Heart left ventricle (tissue), 16 donors: ENCODE results near the gene YEATS2. TPM values are rescaled to one million over a fixed set of nuclear protein-coding genes. Genes with fewer than 3 reads are reported as not detected.
A peak's percentile ranks its signal among the peaks of the same experiment; 100 is the strongest.

ENCODE experiments used
- ATAC-seq, 4 donors: fragments of 200-7000 bp; cut with Tn5 transposase; one replicate each; pipeline ENCODE4 v1.9.1; 2020 to 2022; ENCODE audit warnings: moderate library complexity in 4 of 4, mild to moderate bottlenecking in 3 of 4, moderate number of reproducible peaks in 1 of 4
- DNase-seq, 5 donors: peaks; one replicate each; pipeline ENCODE4 v3.0.0-alpha.2; 2020
- H3K27ac ChIP-seq, 12 donors: fragments of 200-600 bp; sonication (generic) in 4 of 12; one replicate each; pipeline versions ENCODE4 v1.5.0 to v1.8.0; 2016 to 2022; ENCODE audit warnings: mild to moderate bottlenecking in 2 of 12
- H3K27me3 ChIP-seq, 9 donors: fragments of 200-600 bp; sonication (generic) in 2 of 9; one replicate each; pipeline versions ENCODE4 v1.5.1 to v1.8.0; 2016 to 2022; ENCODE audit warnings: mild to moderate bottlenecking in 3 of 9
- H3K36me3 ChIP-seq, 9 donors: fragments of 200-600 bp; sonication (generic) in 2 of 9; one replicate each; pipeline versions ENCODE4 v1.5.0 to v1.8.0; 2018 to 2022; ENCODE audit warnings: mild to moderate bottlenecking in 2 of 9
- H3K4me1 ChIP-seq, 12 donors: fragments of 200-600 bp; sonication (generic) in 4 of 12; one replicate each; pipeline versions ENCODE4 v1.5.0 to v1.8.0; 2016 to 2022; ENCODE audit warnings: mild to moderate bottlenecking in 3 of 12
- H3K4me3 ChIP-seq, 12 donors: fragments of 200-600 bp; sonication (generic) in 4 of 12; one replicate each; pipeline versions ENCODE4 v1.5.0 to v1.8.0; 2017 to 2022; ENCODE audit warnings: mild to moderate bottlenecking in 9 of 12, moderate library complexity in 4 of 12
- H3K9me3 ChIP-seq, 12 donors: fragments of 200-600 bp; sonication (generic) in 4 of 12; one replicate each; pipeline versions ENCODE4 v1.5.0 to v1.8.0; 2016 to 2022; ENCODE audit warnings: mild to moderate bottlenecking in 1 of 12
- POLR2A ChIP-seq, 2 donors: fragments of 450-650 bp; IDR thresholded peaks; one replicate each; pipeline ENCODE4 v1.6.1; 2017; ENCODE audit warnings: antibody characterized with exemption in 2 of 2, mild to moderate bottlenecking in 2 of 2, moderate library complexity in 2 of 2
- WGBS, 4 donors: extraction: QIAGEN DNeasy Blood & Tissue Kit in 2 of 4; methylation state at CpG; one replicate each; pipeline versions ENCODE4 v1.1.5 to v1.1.7; 2013 to 2018; 5-methylcytosine and 5-hydroxymethylcytosine counted together
- intact Hi-C, 10 donors: fragments of 100-400 bp; cut with DNase I; formaldehyde crosslinking; loops; one replicate each; pipeline versions ENCODE4 v1.11.1 to v1.14.2; 2022
- long read RNA-seq, 3 donors: library from polyadenylated mRNA; unstranded; transcript quantifications; one replicate each; pipeline ENCODE4 v2.0.0, GENCODE V29; 2020 to 2021
- polyA plus RNA-seq, 2 donors: library from polyadenylated mRNA; stranded (reverse); fragments of 200-250 nt; gene quantifications; one replicate each; pipeline ENCODE4 v1.2.3, GENCODE V29; 2013
- total RNA-seq, 9 donors: library from RNA; depleted of rRNA in 2 of 9; stranded (reverse); fragments of >200 nt in 2 of 9; fragmentation: NEBNext Ultra II Directional in 3 of 9; extraction: Animal tissue kit (Norgen Biotek cat#: 25700) in 3 of 9; gene quantifications; one replicate each; pipeline versions ENCODE4 v1.1.0 to v1.2.4, GENCODE V29; 2016 to 2023
- TF ChIP-seq, protein P1 (sequence below), 12 donors: fragments of 200-600 bp; sonication (generic) in 4 of 12; IDR thresholded peaks; one replicate each; pipeline versions ENCODE4 v1.5.0 to v1.8.0; 2018 to 2022; ENCODE audit warnings: antibody characterized with exemption in 12 of 12, mild to moderate bottlenecking in 5 of 12
- donor health status: ischemic (EF 13 %, LVEDD 7.1; RV severe dilation, severe dysfunction).
- donor health status: healthy with polysubstance abuse.
- donor health status: DM: no; HTN: yes; CAD: no.
- donor health status: DM: no; HTN: no; CAD: no.
- donor health status: ischemic (EF 25% LVEDD 6.9; RV normal size, moderate dysfunction).
- donor health status: ischemic (EF 25% LVEDD 5.7; RV mildly dilated, moderate dysfunction).
- donor health status: healthy.
- donor health status: DM: yes; HTN: yes; CAD: no.
- donor health status: ischemic (EF 35%, LVEDD 5.7; RV mildly dilated, moderate dysfunction).
- donor health status: nonischemic (EF 11% LVEDD 7.7; RV severe dilation, severe dysfunction).
- donor health status: DM: yes; HTN: yes; CAD: no.
- donor health status: PGD.
- donor health status: ischemic (EF 29% LVEDD 5.4; RV normal size, mild dysfunction).
- donor health status: nonischemic (EF 23%, LVEDD 6.1; RV moderate dilation, normal function).

Gene YEATS2
- total RNA-seq = 10 to 100 TPM in 5 of 9 donors, 1 to 10 TPM in 4; 6.9 to 21.2 (median 11.7) TPM
- polyA plus RNA-seq = 1 to 10 TPM; 3.2 to 8.8 TPM
- long read RNA-seq, donor 1, partial matches to known transcripts = 3 of 5 reads
- long read RNA-seq, donor 1, other reads (novel, unspliced or antisense) = 2 of 5 reads
- long read RNA-seq, donor 2, partial matches to known transcripts = 6 of 9 reads
- long read RNA-seq, donor 2, other reads (novel, unspliced or antisense) = 3 of 9 reads
- long read RNA-seq, donor 3, full-length matches to known transcripts = 2 of 11 reads
- long read RNA-seq, donor 3, partial matches to known transcripts = 5 of 11 reads
- long read RNA-seq, donor 3, other reads (novel, unspliced or antisense) = 4 of 11 reads

DNA sequence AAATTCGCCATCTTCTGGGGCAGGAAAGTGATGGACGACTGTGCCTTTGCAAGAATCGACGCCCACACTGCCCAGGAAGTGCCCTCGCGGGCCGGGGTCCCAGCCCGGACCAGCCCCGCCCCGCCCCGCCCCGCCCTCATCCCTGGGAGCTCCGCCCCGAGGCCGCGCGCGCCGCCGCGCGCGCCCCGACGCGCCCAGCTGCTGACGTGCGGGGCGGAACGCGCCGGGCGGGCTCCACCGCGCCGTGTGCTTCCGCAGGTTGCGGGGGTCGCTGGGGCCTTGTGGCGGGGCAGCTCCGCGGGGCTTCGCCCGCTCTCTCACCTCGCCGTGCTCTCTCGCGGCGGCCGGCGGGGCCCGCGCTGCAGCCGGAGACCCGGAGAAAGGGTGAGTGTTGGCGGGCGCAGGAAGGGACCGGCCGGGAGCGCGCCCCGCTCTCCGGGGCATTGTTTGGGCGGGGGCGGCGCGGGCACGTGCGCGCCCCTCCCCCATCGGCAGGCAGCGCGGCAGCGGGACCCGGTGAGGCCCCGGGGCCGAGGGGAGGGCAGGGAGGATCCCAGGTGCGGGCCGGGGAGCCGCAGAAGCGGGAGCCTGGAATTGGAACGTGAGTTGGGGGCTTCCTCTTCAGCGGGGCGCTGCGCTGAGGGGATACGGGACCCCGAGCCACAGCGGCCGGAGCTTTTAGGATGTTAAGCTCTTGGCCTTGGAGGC lies at the start of gene YEATS2:
Gene YEATS2 (plus strand): TSS at position 188 of the 708 bp plus-strand sequence. CDS start 17,366 bp downstream, outside the sequence.
- peak within 1 kb of the TSS; percentile 69 to 100 (median 97) for H3K4me3 ChIP-seq
- peaks cover 0 to 35% (median 23%) of the 10 kb centered on the region in 12 donors for H3K4me1 ChIP-seq
- H3K36me3 ChIP-seq = peaks cover 0 to 11% (median 0%) of the 10 kb centered on the region in 9 donors
- DNase-seq (peak; percentile 60 to 86 (median 69)), ATAC-seq (peak; percentile 25 to 95 (median 86))
- H3K9me3 ChIP-seq = no peaks in the 10 kb centered on the region
- WGBS, 4 donors = 0 to 2% (median 1%) methylated on average over 28 to 89 of the region's 89 CpGs
- TF ChIP-seq, protein P1, sequence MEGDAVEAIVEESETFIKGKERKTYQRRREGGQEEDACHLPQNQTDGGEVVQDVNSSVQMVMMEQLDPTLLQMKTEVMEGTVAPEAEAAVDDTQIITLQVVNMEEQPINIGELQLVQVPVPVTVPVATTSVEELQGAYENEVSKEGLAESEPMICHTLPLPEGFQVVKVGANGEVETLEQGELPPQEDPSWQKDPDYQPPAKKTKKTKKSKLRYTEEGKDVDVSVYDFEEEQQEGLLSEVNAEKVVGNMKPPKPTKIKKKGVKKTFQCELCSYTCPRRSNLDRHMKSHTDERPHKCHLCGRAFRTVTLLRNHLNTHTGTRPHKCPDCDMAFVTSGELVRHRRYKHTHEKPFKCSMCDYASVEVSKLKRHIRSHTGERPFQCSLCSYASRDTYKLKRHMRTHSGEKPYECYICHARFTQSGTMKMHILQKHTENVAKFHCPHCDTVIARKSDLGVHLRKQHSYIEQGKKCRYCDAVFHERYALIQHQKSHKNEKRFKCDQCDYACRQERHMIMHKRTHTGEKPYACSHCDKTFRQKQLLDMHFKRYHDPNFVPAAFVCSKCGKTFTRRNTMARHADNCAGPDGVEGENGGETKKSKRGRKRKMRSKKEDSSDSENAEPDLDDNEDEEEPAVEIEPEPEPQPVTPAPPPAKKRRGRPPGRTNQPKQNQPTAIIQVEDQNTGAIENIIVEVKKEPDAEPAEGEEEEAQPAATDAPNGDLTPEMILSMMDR (IDR thresholded peaks at IDR 0.05) = no peak
- peak in 1 of 2 donors; percentile 49 for TF ChIP-seq POLR2A (IDR thresholded peaks at IDR 0.05)
- peak within 1 kb of the TSS; percentile 69 to 98 (median 94) for H3K27ac ChIP-seq
- no peaks in the 10 kb centered on the region for H3K27me3 ChIP-seq
- intact Hi-C loops = loop anchor here in 3 of 10 donors (2.0 to 10.0 kb wide), 3 partner anchors 60 to 63 kb away; partner anchors contain the start of gene KLHL24 (in 2 of the 3)

DNA sequence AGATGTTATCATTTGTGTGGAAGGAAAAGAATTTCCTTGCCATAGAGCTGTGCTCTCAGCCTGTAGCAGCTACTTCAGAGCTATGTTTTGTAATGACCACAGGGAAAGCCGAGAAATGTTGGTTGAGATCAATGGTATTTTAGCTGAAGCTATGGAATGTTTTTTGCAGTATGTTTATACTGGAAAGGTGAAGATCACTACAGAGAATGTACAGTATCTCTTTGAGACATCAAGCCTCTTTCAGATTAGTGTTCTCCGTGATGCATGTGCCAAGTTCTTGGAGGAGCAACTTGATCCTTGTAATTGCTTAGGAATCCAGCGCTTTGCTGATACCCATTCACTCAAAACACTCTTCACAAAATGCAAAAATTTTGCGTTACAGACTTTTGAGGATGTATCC lies 47.0 kb upstream of the YEATS2 start:
- no peak overlapping the region for H3K4me3 ChIP-seq
- no peaks in the 10 kb centered on the region for H3K27me3 ChIP-seq
- peaks cover 2 to 89% (median 49%) of the 10 kb centered on the region in 9 donors for H3K36me3 ChIP-seq
- intact Hi-C loops = no loop called here
- 72 to 82% (median 79%) methylated on average over 4 of the region's 4 CpGs for WGBS, 4 donors
- H3K9me3 ChIP-seq = peaks cover 0 to 52% (median 25%) of the 10 kb centered on the region in 12 donors
- no peak for TF ChIP-seq POLR2A (IDR thresholded peaks at IDR 0.05)
- TF ChIP-seq, protein P1 (IDR thresholded peaks at IDR 0.05) = no peak
- no peak for DNase-seq
- no peak overlapping the region for H3K27ac ChIP-seq
- ATAC-seq = no peak
- H3K4me1 ChIP-seq = peaks cover 0 to 29% (median 5%) of the 10 kb centered on the region in 12 donors

DNA sequence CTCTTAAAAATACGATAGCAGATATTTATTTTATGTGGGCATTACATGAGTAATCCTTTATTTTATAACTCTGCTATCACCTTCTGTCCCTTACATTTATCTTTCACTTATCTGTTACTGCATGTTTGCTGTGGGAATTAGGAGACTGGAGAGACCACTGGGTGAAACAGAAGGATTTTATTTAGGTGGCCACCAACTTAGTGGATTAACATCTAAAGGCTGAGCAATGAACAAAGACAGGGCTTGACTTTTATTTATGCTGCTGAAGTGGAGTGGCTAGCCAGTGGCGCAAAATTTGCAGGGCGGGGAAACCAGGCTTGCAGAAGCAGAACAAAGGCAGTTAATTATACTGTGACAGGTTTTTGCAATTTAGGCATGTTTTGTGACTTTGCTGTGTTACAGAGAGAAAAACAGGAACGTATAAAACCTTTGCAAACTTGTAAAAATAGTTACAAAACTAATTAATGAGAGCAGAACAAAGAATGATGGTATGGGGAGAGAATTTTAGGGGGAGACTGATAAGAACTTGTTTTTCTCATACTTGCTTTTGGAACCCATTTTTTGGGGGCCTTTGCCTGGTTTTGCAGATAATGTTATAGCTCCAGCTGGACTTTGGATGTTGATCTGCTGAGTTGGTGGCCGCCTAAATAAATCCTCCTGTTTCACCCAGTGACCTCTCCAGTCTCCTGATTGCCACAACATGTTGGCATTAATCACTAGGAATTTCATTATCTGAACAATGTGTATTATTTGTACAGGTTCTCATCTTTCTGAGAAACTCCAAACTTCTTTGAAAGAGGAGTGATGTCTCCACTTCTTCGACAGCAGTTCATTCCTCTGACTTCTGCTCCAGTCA lies 44.2 kb upstream of the YEATS2 start:
- Histone ChIP-seq H3K36me3 (peaks cover 2 to 87% (median 50%) of the 10 kb centered on the region in 9 donors), H3K27ac (no peak overlapping the region), H3K27me3 (no peaks in the 10 kb centered on the region), H3K4me1 (peaks cover 0 to 35% (median 8%) of the 10 kb centered on the region in 12 donors), H3K4me3 (no peak overlapping the region), H3K9me3 (peaks cover 0 to 52% (median 25%) of the 10 kb centered on the region in 12 donors)
- TF ChIP-seq, protein P1 (IDR thresholded peaks at IDR 0.05) = no peak
- no peak for TF ChIP-seq POLR2A (IDR thresholded peaks at IDR 0.05)
- intact Hi-C loops = no loop called here
- DNase-seq = no peak
- 78 to 94% (median 88%) methylated on average over 6 of the region's 6 CpGs for WGBS, 4 donors
- no peak for ATAC-seq
